GM20431 (cell line): Measurements from ENCODE around the gene KLK2.

Source experiments
- in situ Hi-C: fragments of 300-500 bp; cut with MseI, MboI; formaldehyde crosslinking; loops from one replicate; pipeline ENCODE4 v1.15.0; 2020; ENCODE audit warnings: low sequenced_read_pairs; ENCODE audit not compliant: unreplicated experiment

The KLK2 gene

GRCh38 chr19:50873056-50873455, at the start of gene KLK2:
Gene KLK2 (plus strand): TSS chr19:50873439. CDS start chr19:50873474, 35 bp downstream.
- in situ Hi-C loops = no loop called here

- in situ Hi-C loops = no loop called here
Measured at GRCh38 chr19:50826492-50827240, 46.6 kb upstream of the KLK2 start.

GRCh38 chr19:50827476-50827875, 45.8 kb upstream of the KLK2 start:
- in situ Hi-C loops = no loop called here

- in situ Hi-C loops = no loop called here
Measured at GRCh38 chr19:50829801-50830200, 43.4 kb upstream of the KLK2 start.

- in situ Hi-C loops = no loop called here
Measured at GRCh38 chr19:50830266-50831025, 42.8 kb upstream of the KLK2 start.

GRCh38 chr19:50831026-50831396, 42.2 kb upstream of the KLK2 start:
- in situ Hi-C loops = no loop called here

- in situ Hi-C loops = no loop called here
Measured at GRCh38 chr19:50832666-50833065, 40.6 kb upstream of the KLK2 start.

GRCh38 chr19:50833117-50833801, 40.0 kb upstream of the KLK2 start, which contains the start of gene KLK15:
Gene KLK15 (minus strand): TSS chr19:50833574. CDS start chr19:50831492, 2,082 bp downstream.
- in situ Hi-C loops = no loop called here

GRCh38 chr19:50833802-50834167, 39.5 kb upstream of the KLK2 start:
- in situ Hi-C loops = no loop called here

- in situ Hi-C loops = no loop called here
Measured at GRCh38 chr19:50835103-50835784, 38.0 kb upstream of the KLK2 start.

GRCh38 chr19:50835785-50836542, 37.3 kb upstream of the KLK2 start:
- in situ Hi-C loops = no loop called here

GRCh38 chr19:50836543-50837195, 36.6 kb upstream of the KLK2 start:
- in situ Hi-C loops = no loop called here

- in situ Hi-C loops = no loop called here
Measured at GRCh38 chr19:50837300-50837699, 35.9 kb upstream of the KLK2 start.

GRCh38 chr19:50838239-50838638, 35.0 kb upstream of the KLK2 start:
- in situ Hi-C loops = no loop called here

GRCh38 chr19:50839712-50840655, 33.3 kb upstream of the KLK2 start:
- in situ Hi-C loops = no loop called here

- in situ Hi-C loops = no loop called here
Measured at GRCh38 chr19:50842130-50842529, 31.1 kb upstream of the KLK2 start.

- in situ Hi-C loops = no loop called here
Measured at GRCh38 chr19:50843205-50843604, 30.0 kb upstream of the KLK2 start.

GRCh38 chr19:50843701-50844221, 29.5 kb upstream of the KLK2 start:
- in situ Hi-C loops = no loop called here
